ENCODE results near the gene PPHLN1. TPM values are rescaled to one million over a fixed set of nuclear protein-coding genes. Genes with fewer than 3 reads are reported as not detected.

Gene PPHLN1, protein sequence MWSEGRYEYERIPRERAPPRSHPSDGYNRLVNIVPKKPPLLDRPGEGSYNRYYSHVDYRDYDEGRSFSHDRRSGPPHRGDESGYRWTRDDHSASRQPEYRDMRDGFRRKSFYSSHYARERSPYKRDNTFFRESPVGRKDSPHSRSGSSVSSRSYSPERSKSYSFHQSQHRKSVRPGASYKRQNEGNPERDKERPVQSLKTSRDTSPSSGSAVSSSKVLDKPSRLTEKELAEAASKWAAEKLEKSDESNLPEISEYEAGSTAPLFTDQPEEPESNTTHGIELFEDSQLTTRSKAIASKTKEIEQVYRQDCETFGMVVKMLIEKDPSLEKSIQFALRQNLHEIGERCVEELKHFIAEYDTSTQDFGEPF
- 99.5 and 104 TPM in 2 replicates for total RNA-seq
- total RNA-seq (2013), result 90.3 TPM
- 48.8 and 79.8 TPM in 2 replicates for polyA plus RNA-seq
- polyA minus RNA-seq, result 45.1 and 45.7 TPM in 2 replicates

- Mint-ChIP-seq H3K27ac (peak within 1 kb of the TSS; percentile 96), H3K9me3 (ENCODE audit: insufficient read depth) (no peaks in the 10 kb centered on the region), H3K27me3 (no peaks in the 10 kb centered on the region), H3K4me3 (peak within 1 kb of the TSS; percentile 95), H3K4me1 (peaks cover 53% of the 10 kb centered on the region)
- Histone ChIP-seq H3K36me3 (replicated peaks in 1 of 2; ENCODE audit: control extremely low read depth in 1 of 2, control insufficient read depth in 1 of 2, extremely low read depth in 1 of 2, insufficient read depth in 2 of 2, low read length in 1 of 2) (peaks cover 0 to 3% of the 10 kb centered on the region in 2 experiments), H3K4me3 (ENCODE audit: control extremely low read depth in 1 of 5, extremely low read depth in 1 of 5, insufficient read depth in 1 of 5, low read depth in 2 of 5, low read length in 4 of 5) (peak within 1 kb of the TSS; percentile 60 to 98 (median 84)), H3K9ac (ENCODE audit: low read length) (peak within 1 kb of the TSS; percentile 84), H3K27ac (ENCODE audit: low read length in 2 of 2) (peak within 1 kb of the TSS; percentile 64 to 92), H3K4me1 (ENCODE audit: control insufficient read depth in 2 of 2, insufficient read depth in 2 of 2, low read length in 2 of 2) (peaks cover 29 to 39% of the 10 kb centered on the region in 2 donors), H2AFZ (ENCODE audit: insufficient read depth, low read depth, low read length, poor library complexity, severe bottlenecking) (peak within 1 kb of the TSS; percentile 81), H3K27me3 (replicated peaks in 1 of 4; ENCODE audit: control extremely low read depth in 1 of 4, control insufficient read depth in 3 of 4, insufficient read depth in 4 of 4, low read length in 3 of 4) (no peaks in the 10 kb centered on the region), H4K20me1 (ENCODE audit: control insufficient read depth, insufficient read depth, low read length, poor library complexity, severe bottlenecking) (peaks cover 29% of the 10 kb centered on the region), H3K4me2 (replicated peaks; ENCODE audit: low read depth, low read length, poor library complexity, severe bottlenecking) (peak within 1 kb of the TSS; percentile 78), H3K79me2 (ENCODE audit: control insufficient read depth, insufficient read depth, low read length) (peaks cover 57% of the 10 kb centered on the region), H3K9me3 (ENCODE audit: control extremely low read depth in 1 of 3, control insufficient read depth in 2 of 3, insufficient read depth in 1 of 3, low read length in 2 of 3) (no peaks in the 10 kb centered on the region)
- WGBS (ENCODE audit: insufficient coverage), result under 1% methylated on average over 52 of the region's 55 CpGs
- TF ChIP-seq EZH2 (IDR thresholded peaks at IDR 0.05; ENCODE audit: borderline replicate concordance, insufficient read depth, low read depth, low read length, poor library complexity, severe bottlenecking) (no peak), CTCF (IDR thresholded peaks at IDR 0.05) (no peak)
- intact Hi-C loops (cut with micrococcal nuclease), result loop anchor here (1.0 to 10.0 kb wide), 6 partner anchors 88 to 1480 kb away; partner anchors contain the start of genes GXYLT1, IRAK4, PUS7L and TWF1
- ATAC-seq (ENCODE audit: low read depth) (peak; percentile 88), DNase-seq (peak; percentile 87)
- CTCF ChIA-PET, result interaction anchor here (0.6 to 1.0 kb wide), 3 partner anchors 89 to 301 kb away, joined by 3 read pairs; partner anchors contain the start of gene GXYLT1
- POLR2A ChIA-PET, result no interaction called here
These were observed at the start of gene PPHLN1, which contains the start of gene ZCRB1 for GRCh38 chr12:42325653-42326474. Gene PPHLN1 (plus strand): TSS chr12:42326167. CDS start chr12:42335903, 9,736 bp downstream. Gene ZCRB1 (minus strand): TSS chr12:42326094. CDS start chr12:42324102, 1,992 bp downstream.

Measured in B cell (primary cell).